Neural cell (in vitro differentiated cells): ENCODE data around the gene MCC. TPM values are rescaled to one million over a fixed set of nuclear protein-coding genes. Genes with fewer than 3 reads are reported as not detected.

Source experiments
- H2AFZ ChIP-seq: fragments of 200-600, 300-800 bp; sonication (generic), shearing (Covaris generic); 2 replicates; pipeline ENCODE4 v1.6.0; 2014; ENCODE audit warnings: low read depth, mild to moderate bottlenecking, antibody characterized with exemption, low read length, moderate library complexity
- H3F3A ChIP-seq: fragments of 200-600 bp; shearing (Covaris generic); 2 replicates; pipeline ENCODE4 v1.6.1; 2016; ENCODE audit warnings: mild to moderate bottlenecking, moderate library complexity, mixed read lengths, antibody characterized with exemption, low read length; ENCODE audit not compliant: insufficient read depth, poor library complexity, severe bottlenecking
- H3K27ac ChIP-seq: fragments of 200-600, 300-800 bp; sonication (generic), shearing (Covaris generic); 2 replicates; pipeline ENCODE4 v1.5.1; 2014; ENCODE audit warnings: mild to moderate bottlenecking, low read length, moderate library complexity
- H3K27me3 ChIP-seq: fragments of 300-800, 200-600 bp; sonication (generic), shearing (Covaris generic); 2 replicates; pipeline ENCODE4 v1.6.0; 2014; ENCODE audit warnings: mild to moderate bottlenecking, low read depth, low read length, moderate library complexity; ENCODE audit not compliant: insufficient read depth
- H3K36me3 ChIP-seq: fragments of 300-800, 200-600 bp; sonication (generic), shearing (Covaris generic); 2 replicates; pipeline ENCODE4 v1.5.1; 2014; ENCODE audit warnings: mild to moderate bottlenecking, antibody characterized with exemption, low read length, moderate library complexity; ENCODE audit not compliant: insufficient read depth
- H3K4me2 ChIP-seq: fragments of 300-800, 200-600 bp; sonication (generic), shearing (Covaris generic); 2 replicates; pipeline ENCODE4 v1.6.0; 2014; ENCODE audit warnings: mild to moderate bottlenecking, low read length
- H3K4me3 ChIP-seq: fragments of 300-800, 200-600 bp; sonication (generic), shearing (Covaris generic); 2 replicates; pipeline ENCODE4 v1.5.1; 2014; ENCODE audit warnings: mild to moderate bottlenecking, low read length, moderate library complexity
- H3K79me2 ChIP-seq: fragments of 200-600 bp; shearing (Covaris generic); replicated peaks from 2 replicates; pipeline ENCODE4 v1.6.0; 2014; ENCODE audit warnings: mild to moderate bottlenecking, low read length, moderate library complexity; ENCODE audit not compliant: insufficient read depth
- H3K9ac ChIP-seq: fragments of 300-800, 200-600 bp; sonication (generic), shearing (Covaris generic); 2 replicates; pipeline ENCODE4 v1.6.1; 2016; ENCODE audit warnings: mild to moderate bottlenecking, low read length, mixed read lengths
- H3K9me2 ChIP-seq: fragments of 200-600 bp; shearing (Covaris generic); 2 replicates; pipeline ENCODE4 v1.6.1; 2016; ENCODE audit warnings: mild to moderate bottlenecking, low read length, mixed read lengths; ENCODE audit not compliant: insufficient read depth
- H3K9me3 ChIP-seq: fragments of 200-600, 300-800 bp; sonication (generic), shearing (Covaris generic); 2 replicates; pipeline ENCODE4 v1.6.1; 2016; ENCODE audit warnings: mild to moderate bottlenecking, mixed run types, low read length, moderate library complexity, mixed read lengths
- H4K20me1 ChIP-seq: fragments of 200-600 bp; shearing (Covaris generic); 2 replicates; pipeline ENCODE4 v1.6.1; 2016; ENCODE audit warnings: mild to moderate bottlenecking, mixed run types; ENCODE audit not compliant: insufficient read depth
- EP300 ChIP-seq: fragments of 450-650 bp; conservative IDR thresholded peaks from 2 replicates; pipeline ENCODE4 v1.6.1; 2014; ENCODE audit warnings: antibody characterized with exemption, mild to moderate bottlenecking, moderate library complexity; ENCODE audit not compliant: poor library complexity, severe bottlenecking
- EZH2 ChIP-seq: fragments of 200-600, 300-800 bp; shearing (Covaris generic), sonication (generic); IDR thresholded peaks from 2 replicates; pipeline ENCODE4 v1.6.1; 2014; ENCODE audit warnings: antibody characterized with exemption, low read length, borderline replicate concordance, mild to moderate bottlenecking; ENCODE audit not compliant: insufficient read depth, poor library complexity, severe bottlenecking
- MXI1 ChIP-seq: fragments of 450-650 bp; conservative IDR thresholded peaks from 2 replicates; pipeline ENCODE4 v1.6.1; 2014; ENCODE audit warnings: antibody characterized with exemption, mild to moderate bottlenecking; ENCODE audit not compliant: poor library complexity, severe bottlenecking
- POLR2AphosphoS5 ChIP-seq: IDR thresholded peaks from 2 replicates; pipeline ENCODE4 v1.6.1; 2012
- RAD21 ChIP-seq: fragments of 450-650 bp; conservative IDR thresholded peaks from 2 replicates; pipeline ENCODE4 v1.6.1; 2014; ENCODE audit warnings: antibody characterized with exemption, mild to moderate bottlenecking, moderate library complexity
- REST ChIP-seq: IDR thresholded peaks from 2 replicates; pipeline ENCODE4 v1.6.1; 2012; ENCODE audit warnings: borderline replicate concordance
- SMC3 ChIP-seq: fragments of 450-650 bp; conservative IDR thresholded peaks from 2 replicates; pipeline ENCODE4 v1.6.1; 2014; ENCODE audit warnings: antibody characterized with exemption, mild to moderate bottlenecking, moderate library complexity; ENCODE audit not compliant: poor library complexity
- TAF1 ChIP-seq: IDR thresholded peaks from 2 replicates; pipeline ENCODE4 v1.6.1; 2012; ENCODE audit warnings: low read depth
- polyA plus RNA-seq: library from polyadenylated mRNA; depleted of rRNA; stranded (reverse); fragments of >200 nt; gene quantifications from 2 replicates; pipeline ENCODE4 v1.2.3, GENCODE V29; 2014
- TF ChIP-seq, protein P1 (sequence below): fragments of 450-650 bp; IDR thresholded peaks from 2 replicates; pipeline ENCODE4 v1.5.1; 2014; ENCODE audit warnings: antibody characterized with exemption, mild to moderate bottlenecking, moderate library complexity; ENCODE audit not compliant: poor library complexity, severe bottlenecking

The MCC gene
- polyA plus RNA-seq, 1 donor from 2014 or later, result 2.2 TPM

GRCh38 chr5:113128641-113129330 lies 359.5 kb downstream of the MCC start:
- no peak overlapping the region for H2AFZ ChIP-seq
- H3K4me3 ChIP-seq, result no peak overlapping the region
- no peaks in the 10 kb centered on the region for H3K9me3 ChIP-seq
- TF ChIP-seq TAF1 (no peak), RAD21 (no peak), MXI1 (no peak), EZH2 (no peak)
- H4K20me1 ChIP-seq, result no peaks in the 10 kb centered on the region
- H3F3A ChIP-seq, result no peaks in the 10 kb centered on the region
- H3K9ac ChIP-seq, result no peak overlapping the region
- H3K36me3 ChIP-seq, result no peaks in the 10 kb centered on the region
- H3K9me2 ChIP-seq, result no peaks in the 10 kb centered on the region
- no peaks in the 10 kb centered on the region for H3K27me3 ChIP-seq
- no peak overlapping the region for H3K27ac ChIP-seq
- H3K79me2 ChIP-seq, result no peaks in the 10 kb centered on the region
- no peak overlapping the region for H3K4me2 ChIP-seq

DNA sequence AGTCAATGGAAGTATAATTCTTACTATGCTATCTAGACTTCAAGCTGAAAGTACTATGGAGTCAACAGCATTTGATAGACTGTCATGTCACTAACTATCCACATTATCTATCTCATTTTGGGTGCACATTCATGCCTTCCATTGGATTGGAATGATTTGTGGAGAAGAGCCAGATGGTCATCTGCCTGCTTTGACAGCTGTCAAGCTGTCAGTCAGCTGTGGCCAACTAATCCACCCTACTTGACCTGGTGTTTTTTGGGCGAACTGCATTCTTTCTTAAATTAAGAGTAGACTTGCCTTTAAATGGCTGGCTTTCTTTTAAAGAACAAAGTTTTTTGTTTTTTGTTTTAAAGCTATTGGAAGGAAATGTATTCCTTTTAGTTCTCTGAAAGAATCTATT lies 360.2 kb downstream of the MCC start:
- Histone ChIP-seq H4K20me1 (no peaks in the 10 kb centered on the region), H3K9ac (no peak overlapping the region), H3K27me3 (no peaks in the 10 kb centered on the region), H3K79me2 (no peaks in the 10 kb centered on the region), H3K4me2 (no peak overlapping the region), H3K27ac (no peak overlapping the region), H3K4me3 (no peak overlapping the region), H2AFZ (no peak overlapping the region), H3K36me3 (no peaks in the 10 kb centered on the region), H3K9me2 (no peaks in the 10 kb centered on the region), H3K9me3 (no peaks in the 10 kb centered on the region), H3F3A (no peaks in the 10 kb centered on the region)
- TF ChIP-seq MXI1 (no peak), SMC3 (no peak), TAF1 (no peak)
- TF ChIP-seq, protein P1, sequence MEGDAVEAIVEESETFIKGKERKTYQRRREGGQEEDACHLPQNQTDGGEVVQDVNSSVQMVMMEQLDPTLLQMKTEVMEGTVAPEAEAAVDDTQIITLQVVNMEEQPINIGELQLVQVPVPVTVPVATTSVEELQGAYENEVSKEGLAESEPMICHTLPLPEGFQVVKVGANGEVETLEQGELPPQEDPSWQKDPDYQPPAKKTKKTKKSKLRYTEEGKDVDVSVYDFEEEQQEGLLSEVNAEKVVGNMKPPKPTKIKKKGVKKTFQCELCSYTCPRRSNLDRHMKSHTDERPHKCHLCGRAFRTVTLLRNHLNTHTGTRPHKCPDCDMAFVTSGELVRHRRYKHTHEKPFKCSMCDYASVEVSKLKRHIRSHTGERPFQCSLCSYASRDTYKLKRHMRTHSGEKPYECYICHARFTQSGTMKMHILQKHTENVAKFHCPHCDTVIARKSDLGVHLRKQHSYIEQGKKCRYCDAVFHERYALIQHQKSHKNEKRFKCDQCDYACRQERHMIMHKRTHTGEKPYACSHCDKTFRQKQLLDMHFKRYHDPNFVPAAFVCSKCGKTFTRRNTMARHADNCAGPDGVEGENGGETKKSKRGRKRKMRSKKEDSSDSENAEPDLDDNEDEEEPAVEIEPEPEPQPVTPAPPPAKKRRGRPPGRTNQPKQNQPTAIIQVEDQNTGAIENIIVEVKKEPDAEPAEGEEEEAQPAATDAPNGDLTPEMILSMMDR, result no peak

- Histone ChIP-seq H3K9ac (no peak overlapping the region), H3F3A (no peaks in the 10 kb centered on the region), H2AFZ (no peak overlapping the region), H4K20me1 (no peaks in the 10 kb centered on the region), H3K79me2 (no peaks in the 10 kb centered on the region), H3K9me3 (no peaks in the 10 kb centered on the region), H3K27me3 (no peaks in the 10 kb centered on the region), H3K36me3 (no peaks in the 10 kb centered on the region), H3K9me2 (no peaks in the 10 kb centered on the region), H3K27ac (no peak overlapping the region), H3K4me2 (no peak overlapping the region), H3K4me3 (no peak overlapping the region)
- TF ChIP-seq REST (no peak), POLR2AphosphoS5 (no peak), RAD21 (no peak), EZH2 (no peak), MXI1 (no peak), TAF1 (no peak), SMC3 (no peak), EP300 (no peak)
- TF ChIP-seq, protein P1, result no peak
These were observed 361.2 kb downstream of the MCC start for GRCh38 chr5:113127021-113127420.
